ACC112 (cell line): ENCODE measurements around the gene SH3BP2.
A peak's percentile ranks its signal among the peaks of the same experiment; 100 is the strongest.

ENCODE experiments used
- H2AFZ ChIP-seq: fragments of 200-600 bp; sonication (generic); one replicate; pipeline ENCODE4 v1.6.0; 2017; ENCODE audit warnings: antibody characterized with exemption, low read length; ENCODE audit not compliant: unreplicated experiment
- H3K27ac ChIP-seq: fragments of 200-600 bp; sonication (generic); 2 replicates; pipeline ENCODE4 v1.5.1; 2014; ENCODE audit warnings: low read depth, mild to moderate bottlenecking, antibody characterized with exemption, low read length, moderate library complexity
- H3K27me3 ChIP-seq: fragments of 200-600 bp; sonication (generic); 2 replicates; pipeline ENCODE4 v1.6.1; 2014; ENCODE audit warnings: mild to moderate bottlenecking, antibody characterized with exemption, low read length, moderate library complexity, mixed read lengths; ENCODE audit not compliant: insufficient read depth
- H3K36me3 ChIP-seq: fragments of 200-600 bp; sonication (generic); 2 replicates; pipeline ENCODE4 v1.6.1; 2016; ENCODE audit warnings: mild to moderate bottlenecking, antibody characterized with exemption, low read length, moderate library complexity, mixed read lengths; ENCODE audit not compliant: insufficient read depth
- H3K4me1 ChIP-seq: fragments of 200-600 bp; sonication (generic); one replicate; pipeline ENCODE4 v1.6.1; 2016; ENCODE audit warnings: low read length, mixed read lengths; ENCODE audit not compliant: insufficient read depth, unreplicated experiment, control insufficient read depth
- H3K4me3 ChIP-seq: fragments of 200-600 bp; sonication (generic); 2 replicates; pipeline ENCODE4 v1.5.1; 2014; ENCODE audit warnings: mild to moderate bottlenecking, low read depth, low read length
- H3K79me2 ChIP-seq: fragments of 200-600 bp; sonication (generic); one replicate; pipeline ENCODE4 v1.6.0; 2016; ENCODE audit warnings: low read length; ENCODE audit not compliant: control insufficient read depth, unreplicated experiment, insufficient read depth

Gene SH3BP2

GRCh38 chr4:2866160-2866861, 73.4 kb downstream of the SH3BP2 start:
- Histone ChIP-seq H3K79me2 (peaks cover 98% of the 10 kb centered on the region), H3K4me3 (no peak overlapping the region), H3K27me3 (no peaks in the 10 kb centered on the region), H3K4me1 (peaks cover 52% of the 10 kb centered on the region), H2AFZ (no peak overlapping the region), H3K27ac (no peak overlapping the region), H3K36me3 (no peaks in the 10 kb centered on the region)

- Histone ChIP-seq H3K79me2 (peaks cover 98% of the 10 kb centered on the region), H3K27ac (no peak overlapping the region), H3K4me1 (peaks cover 56% of the 10 kb centered on the region)
These were observed 74.0 kb downstream of the SH3BP2 start for GRCh38 chr4:2866891-2867290.

GRCh38 chr4:2867758-2868491, 75.0 kb downstream of the SH3BP2 start:
- H3K79me2 ChIP-seq = peaks cover 96% of the 10 kb centered on the region
- H3K4me1 ChIP-seq = peaks cover 48% of the 10 kb centered on the region
- H3K4me3 ChIP-seq = peak overlapping the region; percentile 71
- no peaks in the 10 kb centered on the region for H3K27me3 ChIP-seq
- H3K27ac ChIP-seq = peak overlapping the region; percentile 1; the same call in 1 of the 2 replicates
- no peak overlapping the region for H2AFZ ChIP-seq
- no peaks in the 10 kb centered on the region for H3K36me3 ChIP-seq

More at GRCh38 chr4:2866891-2867290, 74.0 kb downstream of the SH3BP2 start:
- Histone ChIP-seq H3K4me3 (no peak overlapping the region), H3K36me3 (no peaks in the 10 kb centered on the region), H2AFZ (no peak overlapping the region), H3K27me3 (no peaks in the 10 kb centered on the region)

GRCh38 chr4:2868877-2869487, 76.1 kb downstream of the SH3BP2 start:
- no peaks in the 10 kb centered on the region for H3K36me3 ChIP-seq
- H3K4me1 ChIP-seq = peaks cover 48% of the 10 kb centered on the region
- no peaks in the 10 kb centered on the region for H3K27me3 ChIP-seq
- no peak overlapping the region for H2AFZ ChIP-seq
- peak overlapping the region; percentile 71 for H3K4me3 ChIP-seq
- H3K27ac ChIP-seq = 0 out of 2 replicates have a peak overlapping the region, but pooled peaks have one; percentile 1
- peaks cover 95% of the 10 kb centered on the region for H3K79me2 ChIP-seq

GRCh38 chr4:2869659-2870058, 76.8 kb downstream of the SH3BP2 start:
- peaks cover 48% of the 10 kb centered on the region for H3K4me1 ChIP-seq
- H3K36me3 ChIP-seq = no peaks in the 10 kb centered on the region
- H2AFZ ChIP-seq = no peak overlapping the region
- peaks cover 96% of the 10 kb centered on the region for H3K79me2 ChIP-seq
- H3K4me3 ChIP-seq = peak overlapping the region; percentile 37
- no peak overlapping the region for H3K27ac ChIP-seq
- H3K27me3 ChIP-seq = no peaks in the 10 kb centered on the region

GRCh38 chr4:2870082-2870481, 77.2 kb downstream of the SH3BP2 start:
- H3K27me3 ChIP-seq = no peaks in the 10 kb centered on the region
- H3K79me2 ChIP-seq = peaks cover 97% of the 10 kb centered on the region
- H2AFZ ChIP-seq = no peak overlapping the region
- peak overlapping the region; percentile 37; the same call in 1 of the 2 replicates for H3K4me3 ChIP-seq
- no peak overlapping the region for H3K27ac ChIP-seq
- peaks cover 46% of the 10 kb centered on the region for H3K4me1 ChIP-seq
- H3K36me3 ChIP-seq = no peaks in the 10 kb centered on the region

GRCh38 chr4:2871466-2871865, 78.6 kb downstream of the SH3BP2 start:
- no peaks in the 10 kb centered on the region for H3K27me3 ChIP-seq
- peaks cover 95% of the 10 kb centered on the region for H3K79me2 ChIP-seq
- H3K27ac ChIP-seq = no peak overlapping the region

GRCh38 chr4:2871911-2872310, 79.0 kb downstream of the SH3BP2 start:
- no peak overlapping the region for H2AFZ ChIP-seq
- H3K27me3 ChIP-seq = no peaks in the 10 kb centered on the region
- peaks cover 40% of the 10 kb centered on the region for H3K4me1 ChIP-seq
- H3K4me3 ChIP-seq = no peak overlapping the region
- no peak overlapping the region for H3K27ac ChIP-seq
- 0 out of 2 replicates have a peak, but pooled peaks cover 10% of the 10 kb centered on the region for H3K36me3 ChIP-seq
- H3K79me2 ChIP-seq = peaks cover 92% of the 10 kb centered on the region

More at GRCh38 chr4:2871466-2871865, 78.6 kb downstream of the SH3BP2 start:
- Histone ChIP-seq H3K4me3 (no peak overlapping the region), H2AFZ (no peak overlapping the region), H3K36me3 (0 out of 2 replicates have a peak, but pooled peaks cover 9% of the 10 kb centered on the region), H3K4me1 (peaks cover 42% of the 10 kb centered on the region)

- Histone ChIP-seq H3K4me1 (peaks cover 26% of the 10 kb centered on the region), H3K27me3 (no peaks in the 10 kb centered on the region), H3K27ac (no peak overlapping the region), H3K36me3 (0 out of 2 replicates have a peak, but pooled peaks cover 13% of the 10 kb centered on the region), H3K79me2 (peaks cover 91% of the 10 kb centered on the region), H3K4me3 (no peak overlapping the region), H2AFZ (no peak overlapping the region)
These were observed 80.4 kb downstream of the SH3BP2 start for GRCh38 chr4:2873329-2873728.

GRCh38 chr4:2874861-2875260, 82.0 kb downstream of the SH3BP2 start:
- no peak overlapping the region for H3K27ac ChIP-seq
- H3K36me3 ChIP-seq = peaks cover 21% of the 10 kb centered on the region
- H3K27me3 ChIP-seq = no peaks in the 10 kb centered on the region
- H3K79me2 ChIP-seq = peaks cover 84% of the 10 kb centered on the region
- H3K4me3 ChIP-seq = no peak overlapping the region
- H2AFZ ChIP-seq = no peak overlapping the region
- H3K4me1 ChIP-seq = peaks cover 11% of the 10 kb centered on the region
